GM21360 (cell line): ENCODE measurements around the gene TNFSF4.
"Not testable (repeated sequence)": the region's sequence is repeated elsewhere in the genome, so short reads cannot be mapped to it uniquely, and the experiment has no call there.

Experiments
- ATAC-seq: cut with Tn5 transposase; IDR thresholded peaks from one replicate; pipeline ENCODE4 v1.9.1; 2021; ENCODE audit warnings: mild to moderate bottlenecking, moderate library complexity; ENCODE audit not compliant: unreplicated experiment

Gene TNFSF4

GRCh38 chr1:173168941-173169340 lies 38.2 kb downstream of the TNFSF4 start:
- no peak for ATAC-seq

- ATAC-seq = no peak
Observed at GRCh38 chr1:173164686-173165085, 42.4 kb downstream of the TNFSF4 start.

GRCh38 chr1:173164178-173164577 lies 43.0 kb downstream of the TNFSF4 start:
- ATAC-seq = no peak

- no peak for ATAC-seq
Observed at GRCh38 chr1:173163222-173163621, 43.9 kb downstream of the TNFSF4 start.

GRCh38 chr1:173162601-173163000 lies 44.5 kb downstream of the TNFSF4 start:
- no peak for ATAC-seq

- ATAC-seq = no peak
Observed at GRCh38 chr1:173161510-173162221, 45.5 kb downstream of the TNFSF4 start.

- not testable (repeated sequence) for ATAC-seq
Observed at GRCh38 chr1:173153964-173154363, 53.2 kb downstream of the TNFSF4 start.

DNA sequence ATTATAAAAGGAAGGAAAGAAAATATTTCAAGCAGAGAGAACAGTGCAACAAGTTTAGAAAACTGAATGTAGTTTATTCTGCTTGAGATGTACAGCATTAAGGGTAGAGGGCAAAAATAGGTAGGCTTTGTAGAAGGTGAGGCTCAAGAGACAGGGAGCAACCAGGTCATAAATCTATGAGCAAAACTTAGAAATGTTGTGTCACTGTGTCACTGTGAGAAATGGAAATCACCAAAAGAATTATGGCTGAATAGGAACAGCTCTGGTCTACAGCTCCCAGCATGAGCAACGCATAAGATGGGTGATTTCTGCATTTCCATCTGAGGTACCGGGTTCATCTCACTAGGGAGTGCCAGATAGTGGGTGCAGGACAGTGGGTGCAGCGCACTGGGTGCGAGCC lies 53.6 kb downstream of the TNFSF4 start:
- ATAC-seq = no peak

GRCh38 chr1:173152598-173152997 lies 54.5 kb downstream of the TNFSF4 start:
- no peak for ATAC-seq

GRCh38 chr1:173150795-173151194 lies 56.3 kb downstream of the TNFSF4 start:
- no peak for ATAC-seq

DNA sequence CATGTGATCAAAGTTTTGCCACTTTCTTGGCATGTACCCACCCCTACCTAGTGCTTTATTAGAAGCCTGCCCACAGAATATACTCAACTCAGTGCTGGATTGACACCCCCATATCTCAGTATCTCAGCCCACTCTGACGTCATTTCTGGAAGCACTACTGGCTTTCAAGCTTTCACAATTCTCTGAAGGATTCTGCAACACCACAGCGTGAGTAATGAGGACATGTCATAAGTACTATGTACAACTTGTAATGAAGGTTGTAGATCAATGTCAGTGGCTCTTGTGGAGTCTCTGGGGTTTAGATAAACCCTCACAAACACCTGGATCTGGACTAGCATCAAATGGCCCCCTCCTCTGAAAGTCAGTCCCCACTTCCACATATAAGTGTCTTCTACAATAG lies 57.2 kb downstream of the TNFSF4 start:
- ATAC-seq = no peak

GRCh38 chr1:173148971-173149370 lies 58.2 kb downstream of the TNFSF4 start:
- no peak for ATAC-seq

DNA sequence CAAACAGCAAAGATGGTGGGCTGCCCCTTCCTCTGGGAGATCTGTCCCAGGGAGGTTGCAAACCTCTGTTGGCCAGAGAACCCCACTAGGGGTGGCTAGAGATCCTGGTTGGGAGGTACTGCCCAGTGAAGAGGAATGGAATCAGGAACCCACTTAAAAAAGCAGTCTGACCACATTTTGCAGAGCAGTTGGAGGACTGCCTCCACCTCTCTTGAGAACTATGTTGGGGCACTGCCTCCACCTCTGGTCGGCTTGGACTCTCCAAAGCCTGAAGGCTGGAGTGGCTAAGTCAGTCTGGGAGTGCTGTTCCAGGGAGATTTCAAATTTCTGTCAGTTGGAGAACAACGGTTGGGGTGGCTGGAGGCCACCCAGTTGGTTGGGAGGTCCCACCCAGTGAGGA lies 58.6 kb downstream of the TNFSF4 start:
- ATAC-seq = no peak

GRCh38 chr1:173140733-173141132 lies 66.4 kb downstream of the TNFSF4 start:
- ATAC-seq = no peak

DNA sequence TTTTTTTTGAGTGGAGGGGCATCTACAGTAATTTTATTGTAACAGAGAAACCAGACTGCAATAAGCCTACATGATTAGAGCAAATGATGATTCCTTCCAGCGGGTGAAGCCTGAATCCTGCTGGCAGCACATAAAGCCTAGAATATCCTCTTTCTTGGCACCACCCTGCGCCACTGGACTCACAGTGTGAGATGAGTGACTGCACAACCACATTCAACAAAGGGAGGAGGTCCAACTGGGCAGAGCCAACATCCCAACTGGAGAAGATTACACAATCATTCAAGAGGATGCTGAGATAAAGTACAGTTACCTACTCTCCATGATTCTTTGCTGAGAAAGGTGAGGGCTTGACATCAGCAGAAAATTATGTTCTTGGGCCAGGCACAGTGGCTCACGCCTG lies 67.4 kb downstream of the TNFSF4 start:
- ATAC-seq = no peak

GRCh38 chr1:173137107-173137706 lies 69.9 kb downstream of the TNFSF4 start:
- no peak for ATAC-seq

- no peak for ATAC-seq
Observed at GRCh38 chr1:173134800-173135199, 72.3 kb downstream of the TNFSF4 start.

DNA sequence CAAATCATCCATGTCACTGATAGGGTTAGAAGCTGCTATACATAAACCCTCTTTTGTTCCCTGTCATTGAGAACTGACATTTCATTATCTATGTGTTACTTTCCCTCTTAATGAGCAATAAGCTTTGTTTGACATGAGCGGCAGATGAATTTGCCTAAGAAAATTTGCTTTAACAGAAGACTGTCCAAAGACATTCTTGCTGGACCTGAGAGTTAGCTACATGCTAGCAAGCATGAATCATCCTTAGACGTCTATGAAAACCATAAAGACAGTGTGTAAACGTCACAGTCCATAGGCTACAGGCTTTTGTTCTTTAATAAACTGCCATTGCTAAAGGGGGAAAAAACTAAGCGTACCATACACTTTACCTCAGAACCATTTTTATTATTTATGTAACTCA lies 73.1 kb downstream of the TNFSF4 start:
- no peak for ATAC-seq
